GM10248 (cell line): Measurements from ENCODE around the gene EXOC7.

Experiments used
- CTCF ChIA-PET: fragments of 300-600 bp; sonication (Branson Sonifier 250); formaldehyde crosslinking; extraction: SDS; loops from one replicate; lab custom pipeline; 2021; ENCODE audit warnings: antibody characterized with exemption; lab: Yijun Ruan, JAX
- POLR2A ChIA-PET: fragments of 350-650 bp; sonication (Branson Sonifier 250); formaldehyde crosslinking; extraction: SDS; loops from one replicate; lab custom pipeline; 2020; ENCODE audit warnings: antibody characterized with exemption; lab: Yijun Ruan, JAX
- DNase-seq: peaks from one replicate; pipeline ENCODE4 v3.0.0; 2012; ENCODE audit errors: extremely low spot score
- TF ChIP-seq, protein P1 (sequence below): IDR thresholded peaks from 2 replicates; pipeline ENCODE4 v1.5.1; 2012; ENCODE audit warnings: mild to moderate bottlenecking, low read depth; ENCODE audit errors: extremely low read depth, missing control alignments, control extremely low read depth

EXOC7 gene

DNA sequence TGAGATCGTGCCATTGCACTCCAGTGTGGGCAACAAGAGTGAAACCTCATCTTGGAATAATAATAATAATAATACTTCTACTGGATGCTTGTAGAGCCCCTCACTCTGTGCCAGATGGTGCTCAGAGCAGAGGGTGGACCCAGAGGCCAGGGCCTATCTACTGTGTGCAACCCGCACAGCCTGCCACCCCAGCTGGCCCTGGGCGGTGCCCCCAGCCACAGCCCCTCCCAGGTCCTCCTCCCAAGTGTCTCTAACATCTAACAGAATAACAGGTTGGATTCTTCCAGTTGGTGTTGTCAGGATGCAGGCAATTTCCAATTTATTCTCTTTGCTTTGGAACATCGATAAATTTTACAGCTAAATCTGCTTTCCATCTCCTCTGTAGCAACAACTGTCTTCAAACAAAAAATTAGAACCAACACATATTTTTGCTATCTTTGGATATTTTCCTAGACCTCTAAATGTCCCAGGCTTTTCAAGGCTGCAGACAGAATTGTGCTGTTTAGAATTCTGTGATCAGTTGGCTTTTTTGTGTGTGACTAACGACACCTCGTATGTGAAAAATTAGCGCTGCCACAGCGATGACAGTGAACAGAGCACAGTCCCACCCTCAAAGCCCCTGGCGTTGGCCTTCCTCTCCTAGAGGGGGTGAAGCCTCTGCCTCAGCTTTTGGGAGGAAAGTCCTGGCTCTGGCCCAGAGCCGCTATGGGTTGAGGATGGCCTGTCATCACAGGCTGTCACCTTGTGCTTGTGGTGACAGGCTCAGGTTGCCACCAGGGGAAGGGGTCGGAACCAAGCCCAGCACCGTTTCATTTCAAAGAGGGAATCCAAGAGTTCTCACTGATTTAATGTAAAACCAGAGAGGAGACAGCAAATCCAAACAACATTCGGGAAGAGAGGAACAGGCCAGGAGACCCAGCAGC is 68.9 kb downstream of the EXOC7 start:
- ChIA-PET CTCF (interaction anchor here (1.2 to 4.2 kb wide), 4 partner anchors 13 to 264 kb away, joined by 3 to 24 read pairs (median 3); no protein-coding TSS in a partner anchor), POLR2A (no interaction called here)
- DNase-seq = no peak
- TF ChIP-seq, protein P1, sequence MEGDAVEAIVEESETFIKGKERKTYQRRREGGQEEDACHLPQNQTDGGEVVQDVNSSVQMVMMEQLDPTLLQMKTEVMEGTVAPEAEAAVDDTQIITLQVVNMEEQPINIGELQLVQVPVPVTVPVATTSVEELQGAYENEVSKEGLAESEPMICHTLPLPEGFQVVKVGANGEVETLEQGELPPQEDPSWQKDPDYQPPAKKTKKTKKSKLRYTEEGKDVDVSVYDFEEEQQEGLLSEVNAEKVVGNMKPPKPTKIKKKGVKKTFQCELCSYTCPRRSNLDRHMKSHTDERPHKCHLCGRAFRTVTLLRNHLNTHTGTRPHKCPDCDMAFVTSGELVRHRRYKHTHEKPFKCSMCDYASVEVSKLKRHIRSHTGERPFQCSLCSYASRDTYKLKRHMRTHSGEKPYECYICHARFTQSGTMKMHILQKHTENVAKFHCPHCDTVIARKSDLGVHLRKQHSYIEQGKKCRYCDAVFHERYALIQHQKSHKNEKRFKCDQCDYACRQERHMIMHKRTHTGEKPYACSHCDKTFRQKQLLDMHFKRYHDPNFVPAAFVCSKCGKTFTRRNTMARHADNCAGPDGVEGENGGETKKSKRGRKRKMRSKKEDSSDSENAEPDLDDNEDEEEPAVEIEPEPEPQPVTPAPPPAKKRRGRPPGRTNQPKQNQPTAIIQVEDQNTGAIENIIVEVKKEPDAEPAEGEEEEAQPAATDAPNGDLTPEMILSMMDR = no peak

DNA sequence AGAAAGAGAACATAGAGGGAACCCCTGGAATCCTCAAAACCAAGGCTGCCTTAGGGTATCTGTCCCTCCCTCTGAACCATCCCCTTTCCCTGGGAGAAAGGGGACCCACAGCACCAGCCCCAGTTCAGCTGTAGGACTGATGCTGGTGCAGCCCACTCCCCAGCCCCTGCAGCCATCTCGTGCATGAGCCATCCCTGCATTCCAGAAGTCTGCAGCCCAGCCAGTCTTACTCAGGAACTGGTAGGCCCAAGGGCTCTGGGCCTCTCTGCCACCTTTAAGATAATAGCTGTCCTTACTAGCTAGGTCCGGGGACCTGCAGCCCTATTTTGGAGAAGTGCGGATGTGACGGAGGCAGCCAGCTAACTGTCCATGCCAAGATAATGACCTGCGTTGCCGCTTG is 70.4 kb downstream of the EXOC7 start:
- no peak for DNase-seq
- TF ChIP-seq, protein P1 = no peak
- CTCF ChIA-PET = interaction anchor here (0.8 to 4.2 kb wide), 7 partner anchors 9 to 266 kb away, joined by 3 to 24 read pairs (median 3); no protein-coding TSS in a partner anchor
- POLR2A ChIA-PET = no interaction called here

DNA sequence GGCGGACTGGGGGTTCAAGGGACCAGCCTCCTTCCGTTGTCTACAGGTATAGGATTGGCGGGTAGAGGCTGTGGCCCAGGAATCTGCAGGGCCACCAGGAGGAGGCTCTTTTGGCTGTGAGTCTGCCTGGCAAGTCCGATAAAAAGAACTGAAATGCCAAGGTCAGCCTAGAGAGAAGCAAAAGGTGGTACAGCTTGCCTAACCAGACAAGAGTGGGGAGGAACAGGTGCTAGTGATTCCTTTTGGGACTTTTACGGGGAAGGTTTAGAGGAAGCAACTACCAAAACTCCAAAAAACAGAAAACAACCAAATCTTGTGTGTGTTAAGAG is 70.8 kb downstream of the EXOC7 start:
- no peak for DNase-seq
- TF ChIP-seq, protein P1 = no peak
- CTCF ChIA-PET = interaction anchor here (0.9 to 4.2 kb wide), 6 partner anchors 9 to 266 kb away, joined by 3 to 24 read pairs (median 3); no protein-coding TSS in a partner anchor
- POLR2A ChIA-PET = no interaction called here

DNA sequence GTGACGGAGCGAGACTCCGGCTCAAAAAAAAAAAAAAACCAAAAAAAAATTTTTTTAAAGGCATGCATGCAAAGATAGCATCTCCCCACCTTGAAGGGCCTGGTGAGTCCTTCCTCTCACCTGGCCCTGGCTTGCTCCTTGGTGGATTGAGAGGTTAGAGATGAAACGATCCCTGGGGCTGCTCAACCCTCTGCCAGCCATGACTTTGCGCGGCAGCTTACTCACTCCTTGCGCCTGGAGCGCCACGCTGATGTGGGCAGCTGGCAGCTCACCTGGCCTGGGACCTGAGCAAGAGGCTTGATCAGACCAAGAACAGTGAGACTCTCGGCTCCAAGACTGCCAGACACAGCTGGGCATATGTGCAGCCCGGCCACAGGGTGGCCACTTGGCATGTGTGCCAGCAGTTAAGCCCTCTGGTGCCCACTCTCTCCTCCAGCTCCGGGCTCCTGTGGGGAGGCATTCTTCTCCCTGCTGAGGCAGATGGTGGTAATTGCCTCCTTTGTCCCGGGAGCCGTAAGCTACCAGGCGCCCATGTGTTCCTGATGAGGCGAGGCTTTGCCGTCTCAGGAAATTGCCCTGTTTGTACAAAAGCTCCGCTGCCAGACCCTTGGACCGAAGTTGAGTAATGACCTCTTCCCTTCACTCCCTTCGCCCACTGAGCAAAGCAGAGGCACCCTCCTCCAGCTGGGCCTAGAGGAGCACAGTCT is 71.4 kb downstream of the EXOC7 start:
- DNase-seq = no peak
- CTCF ChIA-PET = interaction anchor here (0.9 to 4.2 kb wide), 6 partner anchors 10 to 271 kb away, joined by 3 to 24 read pairs (median 4); no protein-coding TSS in a partner anchor
- TF ChIP-seq, protein P1 = no peak
- POLR2A ChIA-PET = no interaction called here
